ENCODE data around the gene CNN2. TPM values are rescaled to one million over a fixed set of nuclear protein-coding genes. Genes with fewer than 3 reads are reported as not detected.

Gene CNN2
- total and polyA plus RNA-seq, 2 donors = 55.9 to 127 TPM

DNA sequence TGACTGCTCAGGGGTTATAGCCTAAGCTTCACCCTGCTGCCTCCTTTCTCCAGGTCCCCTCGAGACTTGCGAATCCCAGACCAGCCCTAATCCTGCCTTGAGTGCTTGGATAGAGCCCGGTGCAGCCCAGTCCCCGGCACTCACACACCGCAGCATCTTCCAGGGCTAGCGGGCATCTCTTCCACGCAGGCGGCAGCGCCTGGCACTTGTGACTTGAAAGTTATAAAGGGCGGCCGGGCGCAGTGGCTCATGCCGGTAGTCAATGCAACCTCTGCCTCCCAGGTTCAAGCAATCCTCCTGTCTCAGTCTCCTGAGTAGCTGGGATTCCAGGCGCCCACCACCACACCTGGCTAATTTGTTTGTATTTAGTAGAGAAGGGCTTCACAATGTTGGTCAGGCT lies 40.3 kb upstream of the CNN2 start:
- H3K27ac ChIP-seq (ENCODE audit: low read depth in 1 of 2, low read length in 1 of 2) = no peak overlapping the region
- H3K27me3 ChIP-seq (ENCODE audit: control insufficient read depth in 2 of 2, insufficient read depth in 1 of 2, low read length in 1 of 2) = no peaks in the 10 kb centered on the region
- H3K4me1 ChIP-seq (ENCODE audit: control insufficient read depth in 2 of 2, insufficient read depth in 2 of 2, low read length in 2 of 2) = peaks cover 15 to 23% of the 10 kb centered on the region in 2 donors
- H3K9me3 ChIP-seq (ENCODE audit: control insufficient read depth in 2 of 2, insufficient read depth in 1 of 2, low read length in 1 of 2) = peaks cover 0 to 2% of the 10 kb centered on the region in 2 donors
- H3K4me3 ChIP-seq (ENCODE audit: low read length in 2 of 2) = no peak overlapping the region
- WGBS = 95% methylated on average over 14 of the region's 14 CpGs
- no peak for DNase-seq (ENCODE audit: low read depth in 6 of 9, low spot score in 9 of 9)
- peaks cover 36 to 41% of the 10 kb centered on the region in 2 donors for H3K36me3 ChIP-seq (ENCODE audit: control insufficient read depth in 2 of 2, insufficient read depth in 2 of 2, low read length in 1 of 2)

DNA sequence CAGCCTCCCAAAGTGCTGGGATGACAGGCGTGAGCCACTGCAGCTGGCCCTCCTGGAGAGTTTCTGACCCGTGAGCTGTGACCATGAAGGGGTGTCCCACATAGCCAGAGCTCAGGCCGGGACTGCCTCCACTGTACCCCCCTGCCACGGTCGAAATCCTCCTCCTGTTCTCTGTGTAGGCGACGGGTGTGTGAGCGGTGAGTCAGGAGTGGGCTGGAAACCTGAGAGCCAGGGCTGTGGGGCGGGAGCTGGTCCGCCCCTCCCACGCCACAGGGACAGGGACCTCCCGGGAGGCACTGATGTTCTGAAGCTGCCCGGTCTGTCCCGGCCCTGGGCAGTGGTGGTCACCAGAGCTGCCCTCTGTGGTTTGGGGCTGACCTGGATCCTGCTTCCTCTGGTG lies 38.3 kb upstream of the CNN2 start:
- no peak overlapping the region for H3K27ac ChIP-seq (ENCODE audit: low read depth in 1 of 2, low read length in 1 of 2)
- peaks cover 45 to 50% of the 10 kb centered on the region in 2 donors for H3K36me3 ChIP-seq (ENCODE audit: control insufficient read depth in 2 of 2, insufficient read depth in 2 of 2, low read length in 1 of 2)
- DNase-seq (ENCODE audit: low read depth in 6 of 9, low spot score in 9 of 9) = no peak
- H3K4me3 ChIP-seq (ENCODE audit: low read length in 2 of 2) = no peak overlapping the region
- peaks cover 11 to 18% of the 10 kb centered on the region in 2 donors for H3K4me1 ChIP-seq (ENCODE audit: control insufficient read depth in 2 of 2, insufficient read depth in 2 of 2, low read length in 2 of 2)
- 90% methylated on average over 14 of the region's 14 CpGs for WGBS
- H3K27me3 ChIP-seq (ENCODE audit: control insufficient read depth in 2 of 2, insufficient read depth in 1 of 2, low read length in 1 of 2) = no peaks in the 10 kb centered on the region
- peaks cover 0 to 4% of the 10 kb centered on the region in 2 donors for H3K9me3 ChIP-seq (ENCODE audit: control insufficient read depth in 2 of 2, insufficient read depth in 1 of 2, low read length in 1 of 2)

DNA sequence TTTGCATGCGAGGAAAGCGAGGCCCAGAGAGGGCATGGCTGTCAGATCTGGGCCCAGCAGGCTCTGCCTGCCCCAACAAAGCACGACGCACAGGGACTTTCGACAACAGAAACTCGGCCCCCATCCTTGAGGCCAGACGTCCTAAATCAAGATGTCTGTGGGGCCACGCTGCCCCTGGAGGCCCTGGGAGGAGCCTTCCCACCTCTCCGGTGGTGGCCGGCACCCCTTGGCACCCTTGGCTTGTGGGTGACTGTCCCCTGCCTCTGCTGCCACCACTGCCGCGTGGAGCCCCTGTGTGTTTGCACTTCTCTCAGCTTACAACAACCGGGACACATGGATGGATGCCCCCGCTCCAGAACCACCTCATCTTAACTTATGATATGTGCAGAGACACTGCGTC lies 37.9 kb upstream of the CNN2 start:
- Histone ChIP-seq H3K36me3 (ENCODE audit: control insufficient read depth in 2 of 2, insufficient read depth in 2 of 2, low read length in 1 of 2) (peaks cover 45 to 50% of the 10 kb centered on the region in 2 donors), H3K27ac (ENCODE audit: low read depth in 1 of 2, low read length in 1 of 2) (no peak overlapping the region), H3K27me3 (ENCODE audit: control insufficient read depth in 2 of 2, insufficient read depth in 1 of 2, low read length in 1 of 2) (no peaks in the 10 kb centered on the region), H3K9me3 (ENCODE audit: control insufficient read depth in 2 of 2, insufficient read depth in 1 of 2, low read length in 1 of 2) (peaks cover 0 to 4% of the 10 kb centered on the region in 2 donors), H3K4me3 (ENCODE audit: low read length in 2 of 2) (no peak overlapping the region), H3K4me1 (ENCODE audit: control insufficient read depth in 2 of 2, insufficient read depth in 2 of 2, low read length in 2 of 2) (peaks cover 10 to 13% of the 10 kb centered on the region in 2 donors)
- DNase-seq (ENCODE audit: low read depth in 6 of 9, low spot score in 9 of 9) = no peak
- 93% methylated on average over 15 of the region's 15 CpGs for WGBS

DNA sequence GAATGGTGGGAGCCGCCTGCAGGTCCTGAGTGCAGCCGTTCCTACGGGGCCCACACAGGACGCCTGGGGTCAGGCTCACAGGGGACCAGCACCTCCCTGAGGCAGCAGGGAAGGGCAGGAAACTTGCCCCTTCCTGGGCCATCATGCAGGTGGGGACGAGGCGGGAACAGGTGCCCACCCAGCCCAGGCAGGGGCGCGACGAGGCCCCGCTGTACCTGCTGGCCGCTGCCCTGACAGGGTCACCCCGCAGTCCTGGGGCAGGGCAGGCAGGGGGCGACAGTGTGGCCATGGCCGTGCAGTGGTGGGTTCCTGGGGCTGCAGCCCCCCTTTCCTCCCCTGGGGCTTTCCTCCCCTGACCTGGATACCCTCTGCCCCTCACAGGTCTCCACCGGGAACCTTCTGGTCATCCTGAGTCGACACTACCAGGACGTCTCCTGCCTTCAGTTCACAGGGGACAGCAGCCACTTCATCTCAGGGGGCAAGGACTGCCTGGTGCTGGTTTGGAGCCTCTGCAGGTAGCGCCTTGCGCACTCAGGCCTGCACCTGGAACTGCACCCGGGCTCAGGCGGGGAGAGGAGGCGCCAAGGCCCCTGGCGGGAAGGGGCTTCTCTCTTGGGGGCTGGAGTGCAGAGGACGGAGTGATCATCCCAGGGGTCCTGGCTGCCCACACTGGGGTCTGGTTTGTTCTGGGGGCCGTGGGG lies 36.9 kb upstream of the CNN2 start:
- WGBS = 94% methylated on average over 25 of the region's 25 CpGs
- H3K27ac ChIP-seq (ENCODE audit: low read depth in 1 of 2, low read length in 1 of 2) = no peak overlapping the region
- peaks cover 50 to 54% of the 10 kb centered on the region in 2 donors for H3K36me3 ChIP-seq (ENCODE audit: control insufficient read depth in 2 of 2, insufficient read depth in 2 of 2, low read length in 1 of 2)
- H3K4me3 ChIP-seq (ENCODE audit: low read length in 2 of 2) = no peak overlapping the region
- no peaks in the 10 kb centered on the region for H3K27me3 ChIP-seq (ENCODE audit: control insufficient read depth in 2 of 2, insufficient read depth in 1 of 2, low read length in 1 of 2)
- DNase-seq (ENCODE audit: low read depth in 6 of 9, low spot score in 9 of 9) = no peak
- peaks cover 0 to 4% of the 10 kb centered on the region in 2 donors for H3K9me3 ChIP-seq (ENCODE audit: control insufficient read depth in 2 of 2, insufficient read depth in 1 of 2, low read length in 1 of 2)
- H3K4me1 ChIP-seq (ENCODE audit: control insufficient read depth in 2 of 2, insufficient read depth in 2 of 2, low read length in 2 of 2) = peaks cover 5 to 8% of the 10 kb centered on the region in 2 donors

DNA sequence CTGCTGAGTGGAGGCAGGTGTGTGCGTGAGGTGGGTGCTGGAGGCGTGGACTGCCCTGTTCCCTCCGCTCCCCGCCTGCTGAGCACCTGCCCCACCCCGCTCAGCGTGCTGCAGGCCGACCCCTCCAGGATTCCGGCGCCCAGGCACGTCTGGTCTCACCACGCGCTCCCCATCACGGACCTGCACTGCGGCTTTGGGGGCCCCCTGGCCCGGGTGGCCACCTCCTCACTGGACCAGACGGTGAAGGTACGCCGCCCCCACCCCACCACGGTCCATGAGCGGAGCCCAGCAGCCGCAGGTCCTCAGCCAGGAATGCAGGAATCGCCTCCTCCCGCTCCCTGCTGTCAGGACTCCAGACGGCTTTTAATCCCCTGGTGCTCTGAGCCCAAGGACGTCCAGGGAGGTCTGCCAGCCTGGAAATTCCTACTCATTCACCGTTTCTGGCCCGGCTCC lies 36.3 kb upstream of the CNN2 start:
- DNase-seq (ENCODE audit: low read depth in 6 of 9, low spot score in 9 of 9) = no peak
- Histone ChIP-seq H3K4me3 (ENCODE audit: low read length in 2 of 2) (no peak overlapping the region), H3K27ac (ENCODE audit: low read depth in 1 of 2, low read length in 1 of 2) (no peak overlapping the region), H3K27me3 (ENCODE audit: control insufficient read depth in 2 of 2, insufficient read depth in 1 of 2, low read length in 1 of 2) (peaks cover 0 to 4% of the 10 kb centered on the region in 2 donors), H3K4me1 (ENCODE audit: control insufficient read depth in 2 of 2, insufficient read depth in 2 of 2, low read length in 2 of 2) (peaks cover 0 to 2% of the 10 kb centered on the region in 2 donors), H3K9me3 (ENCODE audit: control insufficient read depth in 2 of 2, insufficient read depth in 1 of 2, low read length in 1 of 2) (peaks cover 0 to 4% of the 10 kb centered on the region in 2 donors), H3K36me3 (ENCODE audit: control insufficient read depth in 2 of 2, insufficient read depth in 2 of 2, low read length in 1 of 2) (peaks cover 50 to 55% of the 10 kb centered on the region in 2 donors)
- WGBS = 93% methylated on average over 27 of the region's 27 CpGs

DNA sequence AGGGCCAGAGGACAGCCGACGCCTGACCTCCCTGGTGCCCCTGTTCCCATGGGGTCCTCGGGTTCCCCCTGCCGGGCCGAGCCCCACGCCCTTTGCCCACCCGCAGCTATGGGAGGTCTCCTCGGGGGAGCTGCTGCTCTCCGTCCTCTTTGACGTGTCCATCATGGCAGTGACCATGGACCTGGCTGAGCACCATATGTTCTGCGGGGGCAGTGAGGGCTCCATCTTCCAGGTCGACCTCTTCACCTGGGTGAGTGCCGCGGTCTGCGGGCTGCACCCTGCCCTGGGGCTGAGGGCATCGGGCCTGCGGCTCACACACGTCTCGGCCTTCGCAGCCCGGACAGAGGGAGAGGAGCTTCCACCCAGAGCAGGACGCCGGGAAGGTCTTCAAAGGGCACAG lies 35.7 kb upstream of the CNN2 start:
- Histone ChIP-seq H3K27ac (ENCODE audit: low read depth in 1 of 2, low read length in 1 of 2) (no peak overlapping the region), H3K36me3 (ENCODE audit: control insufficient read depth in 2 of 2, insufficient read depth in 2 of 2, low read length in 1 of 2) (peaks cover 48 to 55% of the 10 kb centered on the region in 2 donors), H3K27me3 (ENCODE audit: control insufficient read depth in 2 of 2, insufficient read depth in 1 of 2, low read length in 1 of 2) (peaks cover 0 to 10% of the 10 kb centered on the region in 2 donors), H3K4me1 (ENCODE audit: control insufficient read depth in 2 of 2, insufficient read depth in 2 of 2, low read length in 2 of 2) (no peaks in the 10 kb centered on the region), H3K9me3 (ENCODE audit: control insufficient read depth in 2 of 2, insufficient read depth in 1 of 2, low read length in 1 of 2) (peaks cover 0 to 7% of the 10 kb centered on the region in 2 donors), H3K4me3 (ENCODE audit: low read length in 2 of 2) (no peak overlapping the region)
- no peak for DNase-seq (ENCODE audit: low read depth in 6 of 9, low spot score in 9 of 9)
- 97% methylated on average over 23 of the region's 23 CpGs for WGBS

DNA sequence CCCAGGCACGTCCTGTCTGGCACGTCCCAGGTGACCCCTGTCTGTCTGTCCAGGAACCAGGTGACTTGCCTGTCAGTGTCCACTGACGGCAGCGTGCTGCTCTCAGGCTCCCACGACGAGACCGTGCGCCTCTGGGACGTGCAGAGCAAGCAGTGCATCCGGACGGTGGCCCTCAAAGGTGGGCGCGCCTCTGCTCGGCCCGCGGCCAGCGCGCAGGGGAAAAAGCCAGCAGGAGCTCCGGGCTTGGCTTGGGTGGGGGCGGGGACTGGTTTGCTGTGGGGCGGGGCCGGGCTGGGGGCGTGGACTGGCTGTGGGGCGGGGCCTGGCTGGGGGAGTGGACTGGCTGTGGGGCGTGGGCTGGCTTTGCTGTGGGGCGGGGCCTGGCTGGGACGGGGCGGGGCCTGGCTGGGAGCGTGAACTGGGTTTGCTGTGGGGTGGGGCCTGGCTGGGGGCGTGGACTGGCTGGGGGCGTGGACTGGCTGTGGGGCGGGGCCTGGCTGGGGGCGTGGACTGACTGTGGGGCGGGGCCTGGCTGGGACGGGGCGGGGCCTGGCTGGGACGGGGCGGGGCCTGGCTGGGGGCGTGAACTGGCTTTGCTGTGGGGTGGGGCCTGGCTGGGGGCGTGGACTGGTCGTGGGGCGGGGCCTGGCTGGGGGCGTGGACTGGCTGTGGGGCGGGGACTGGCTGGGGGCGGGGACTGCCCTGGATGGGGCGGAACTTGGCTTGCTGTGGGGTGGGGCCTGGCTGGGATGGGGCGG lies 35.1 kb upstream of the CNN2 start:
- peaks cover 44 to 50% of the 10 kb centered on the region in 2 donors for H3K36me3 ChIP-seq (ENCODE audit: control insufficient read depth in 2 of 2, insufficient read depth in 2 of 2, low read length in 1 of 2)
- peaks cover under 1 to 6% of the 10 kb centered on the region in 2 donors for H3K4me1 ChIP-seq (ENCODE audit: control insufficient read depth in 2 of 2, insufficient read depth in 2 of 2, low read length in 2 of 2)
- WGBS = 96% methylated on average over 46 of the region's 47 CpGs
- peaks cover 0 to 13% of the 10 kb centered on the region in 2 donors for H3K9me3 ChIP-seq (ENCODE audit: control insufficient read depth in 2 of 2, insufficient read depth in 1 of 2, low read length in 1 of 2)
- H3K27ac ChIP-seq (ENCODE audit: low read depth in 1 of 2, low read length in 1 of 2) = no peak overlapping the region
- DNase-seq (ENCODE audit: low read depth in 6 of 9, low spot score in 9 of 9) = no peak
- H3K27me3 ChIP-seq (ENCODE audit: control insufficient read depth in 2 of 2, insufficient read depth in 1 of 2, low read length in 1 of 2) = peaks cover 5 to 16% of the 10 kb centered on the region in 2 donors
- no peak overlapping the region for H3K4me3 ChIP-seq (ENCODE audit: low read length in 2 of 2)

DNA sequence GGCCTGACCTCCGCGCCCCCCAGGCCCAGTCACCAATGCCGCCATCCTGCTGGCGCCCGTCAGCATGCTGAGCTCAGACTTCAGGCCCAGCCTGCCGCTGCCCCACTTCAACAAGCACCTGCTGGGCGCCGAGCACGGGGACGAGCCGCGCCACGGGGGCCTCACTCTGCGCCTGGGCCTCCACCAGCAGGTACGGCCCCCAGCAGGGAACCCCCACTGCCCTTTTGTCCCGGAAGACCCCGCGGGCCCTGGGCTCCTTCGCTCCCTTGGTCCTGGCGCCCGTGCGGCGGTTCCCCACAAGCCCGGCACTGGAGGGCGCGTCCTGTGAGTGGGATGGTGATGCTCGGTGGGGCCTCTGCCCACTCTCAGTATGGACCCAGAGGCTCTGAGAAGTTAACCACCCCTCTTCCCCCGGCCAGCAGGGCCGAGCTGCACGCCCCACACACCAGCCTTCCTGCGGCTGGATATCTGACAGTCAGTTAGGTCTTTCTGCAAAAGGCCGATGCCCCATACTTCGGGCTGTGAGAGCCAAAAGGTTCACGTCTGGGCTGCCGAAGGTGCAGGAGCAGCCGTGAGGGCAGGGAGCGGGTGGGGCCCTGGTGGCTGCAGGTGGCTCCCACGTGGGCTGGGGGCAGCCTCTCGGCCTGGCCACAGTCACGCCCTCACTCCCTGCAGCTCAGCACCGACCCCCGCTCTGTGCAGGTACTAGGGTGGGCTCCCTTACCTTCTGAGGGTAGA lies 34.3 kb upstream of the CNN2 start:
- Histone ChIP-seq H3K4me3 (ENCODE audit: low read length in 2 of 2) (no peak overlapping the region), H3K36me3 (ENCODE audit: control insufficient read depth in 2 of 2, insufficient read depth in 2 of 2, low read length in 1 of 2) (peaks cover 39 to 45% of the 10 kb centered on the region in 2 donors), H3K4me1 (ENCODE audit: control insufficient read depth in 2 of 2, insufficient read depth in 2 of 2, low read length in 2 of 2) (peaks cover 4 to 9% of the 10 kb centered on the region in 2 donors), H3K27me3 (ENCODE audit: control insufficient read depth in 2 of 2, insufficient read depth in 1 of 2, low read length in 1 of 2) (peaks cover 8 to 24% of the 10 kb centered on the region in 2 donors), H3K27ac (ENCODE audit: low read depth in 1 of 2, low read length in 1 of 2) (peak overlapping the region in 1 of 2 donors; percentile 8), H3K9me3 (ENCODE audit: control insufficient read depth in 2 of 2, insufficient read depth in 1 of 2, low read length in 1 of 2) (peaks cover 0 to 15% of the 10 kb centered on the region in 2 donors)
- WGBS = 97% methylated on average over 42 of the region's 42 CpGs
- DNase-seq (ENCODE audit: low read depth in 6 of 9, low spot score in 9 of 9) = no peak
